Measurements from ENCODE around the gene EXOSC1.
A peak's percentile ranks its signal among the peaks of the same experiment; 100 is the strongest.
"Not testable (repeated sequence)": the region's sequence is repeated elsewhere in the genome, so short reads cannot be mapped to it uniquely, and the experiment has no call there.

The EXOSC1 gene

DNA sequence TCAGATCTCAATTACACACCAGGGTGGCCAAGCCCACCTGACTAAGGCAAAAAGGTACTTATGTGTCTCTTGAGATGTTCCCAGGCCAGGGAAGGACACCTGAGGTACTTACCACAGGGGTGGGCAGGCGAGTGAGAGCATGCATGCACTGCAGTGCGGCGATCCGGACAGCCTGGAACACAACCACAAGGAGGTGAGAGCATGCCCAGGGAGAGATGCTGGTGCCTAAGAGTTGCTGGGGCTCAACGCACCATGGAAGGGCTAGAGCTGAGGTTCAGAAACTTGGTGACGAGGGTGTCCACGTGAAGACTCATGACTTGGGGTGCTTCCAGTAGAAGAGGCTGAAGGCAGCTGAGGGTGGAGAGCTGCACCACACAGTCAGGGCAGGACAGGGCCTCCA, 13.3 kb upstream of the EXOSC1 start:
- no peak for DNase-seq (ENCODE audit: low spot score)

DNA sequence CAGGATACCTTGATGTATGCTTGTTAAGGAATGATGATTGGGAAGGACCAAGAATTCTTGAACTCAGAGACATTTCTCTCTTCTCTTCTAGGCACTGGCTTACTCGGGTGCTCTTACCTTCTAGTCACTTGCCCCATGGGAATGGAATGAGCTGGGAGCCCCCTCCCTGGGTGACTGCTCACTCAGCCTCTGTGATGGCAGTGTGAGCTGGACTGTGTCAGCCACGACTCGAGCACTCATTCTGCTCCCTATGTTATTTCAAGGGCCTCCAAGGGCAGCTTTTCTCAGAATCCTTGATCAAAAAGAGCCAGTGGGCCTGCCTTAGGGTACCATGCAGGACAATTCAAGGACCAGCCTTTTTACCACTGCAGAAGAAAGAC, 10.9 kb upstream of the EXOSC1 start:
- DNase-seq (ENCODE audit: low spot score): no peak

DNA sequence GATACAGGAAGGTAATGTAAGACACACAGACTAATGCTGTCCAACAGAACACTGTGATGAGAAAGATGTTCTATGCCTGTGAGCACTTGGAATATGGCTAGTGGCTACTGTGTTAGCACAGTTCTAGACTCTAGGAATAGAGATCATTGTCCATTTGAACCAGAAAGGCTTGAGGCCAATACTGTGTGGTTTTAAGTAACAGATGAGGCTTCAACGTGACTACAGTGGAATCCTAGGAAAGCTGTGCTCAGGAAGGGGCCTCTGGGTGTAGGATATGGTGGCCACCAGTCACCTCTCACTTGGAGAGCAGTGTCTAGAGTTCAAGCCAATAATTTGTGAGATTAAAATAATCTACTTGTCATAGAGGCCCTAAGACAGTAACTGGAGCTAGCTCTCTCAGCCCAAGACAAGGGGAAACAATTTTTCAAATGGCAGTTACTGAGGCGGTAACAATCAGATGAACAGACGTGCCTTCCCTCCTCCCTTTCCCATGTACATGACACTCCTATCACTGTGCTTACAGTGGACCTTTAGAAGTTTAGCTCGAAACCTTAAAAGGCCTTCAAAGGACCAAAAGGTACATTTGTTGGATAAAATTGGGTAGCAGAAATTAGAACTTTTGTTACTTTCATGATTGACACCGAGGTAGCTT, 10.4 kb upstream of the EXOSC1 start:
- DNase-seq (ENCODE audit: low spot score): no peak

DNA sequence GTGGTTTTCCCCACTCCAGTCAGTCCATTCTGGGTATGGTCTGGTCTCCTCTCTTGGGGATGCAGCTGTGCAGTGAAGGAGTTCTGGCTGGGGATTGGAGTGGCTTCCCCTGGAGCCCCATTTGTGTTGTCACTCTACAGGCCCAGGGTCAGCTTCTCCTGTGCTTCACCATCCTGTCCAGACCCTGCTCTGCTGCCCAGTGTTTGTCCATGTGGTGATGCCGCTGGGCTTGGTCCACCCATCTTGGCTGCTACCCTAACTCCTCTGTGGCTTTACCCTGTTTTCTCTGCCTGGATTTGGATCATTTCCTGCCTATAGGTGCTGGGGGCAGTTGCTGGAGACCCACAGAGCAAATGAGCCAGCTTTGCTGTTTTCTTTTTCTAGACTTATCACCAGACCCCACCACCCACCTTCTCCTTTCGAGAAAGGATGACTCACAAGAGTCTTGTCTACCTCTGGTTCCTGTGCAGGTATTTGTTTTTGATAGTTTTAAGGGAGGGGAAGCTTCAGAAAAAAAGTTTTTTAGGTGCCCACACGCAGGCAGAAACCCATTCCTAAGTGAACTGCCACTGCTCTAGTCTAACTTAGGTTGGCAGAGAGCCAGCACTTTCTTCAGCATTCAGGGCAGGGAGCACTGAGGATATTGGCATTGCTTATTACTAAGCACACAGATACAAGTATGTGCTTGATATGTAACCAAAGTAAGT, 8.7 kb upstream of the EXOSC1 start:
- DNase-seq (ENCODE audit: low spot score): peak; percentile 52

DNA sequence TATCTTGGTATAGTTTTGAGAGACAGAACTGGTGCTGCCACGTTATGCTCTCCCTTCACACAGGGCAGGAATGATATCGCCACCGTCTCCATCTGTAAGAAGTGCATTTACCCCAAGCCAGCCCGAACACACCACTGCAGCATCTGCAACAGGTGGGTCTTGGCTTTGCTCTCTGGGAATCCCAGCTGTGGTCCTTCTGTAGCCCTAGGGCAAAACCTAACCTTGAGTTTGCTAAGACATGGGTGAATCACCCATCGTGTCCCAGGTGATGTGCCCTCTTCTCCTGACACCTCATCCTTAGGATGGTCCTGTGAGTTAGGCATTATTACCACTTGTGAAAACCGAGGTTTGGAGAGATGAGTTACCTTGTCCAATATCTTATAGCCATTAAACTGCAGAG, 6.5 kb upstream of the EXOSC1 start:
- no peak for DNase-seq (ENCODE audit: low spot score)

DNA sequence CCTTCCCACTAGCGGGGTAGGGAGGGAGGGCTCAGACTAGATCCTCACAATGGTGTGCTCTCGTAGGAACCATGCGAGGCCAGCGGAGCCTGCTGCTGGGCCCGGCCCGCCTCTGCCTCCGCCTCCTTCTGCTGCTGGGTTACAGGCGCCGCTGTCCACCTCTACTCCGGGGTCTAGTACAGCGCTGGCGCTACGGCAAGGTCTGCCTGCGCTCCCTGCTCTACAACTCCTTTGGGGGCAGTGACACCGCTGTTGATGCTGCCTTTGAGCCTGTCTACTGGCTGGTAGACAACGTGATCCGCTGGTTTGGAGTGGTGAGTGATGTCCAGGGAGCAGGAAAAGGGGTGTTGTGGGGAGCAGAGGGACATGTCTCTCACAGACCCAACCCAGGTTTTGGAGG, 5.8 kb upstream of the EXOSC1 start:
- DNase-seq (ENCODE audit: low spot score): no peak

DNA sequence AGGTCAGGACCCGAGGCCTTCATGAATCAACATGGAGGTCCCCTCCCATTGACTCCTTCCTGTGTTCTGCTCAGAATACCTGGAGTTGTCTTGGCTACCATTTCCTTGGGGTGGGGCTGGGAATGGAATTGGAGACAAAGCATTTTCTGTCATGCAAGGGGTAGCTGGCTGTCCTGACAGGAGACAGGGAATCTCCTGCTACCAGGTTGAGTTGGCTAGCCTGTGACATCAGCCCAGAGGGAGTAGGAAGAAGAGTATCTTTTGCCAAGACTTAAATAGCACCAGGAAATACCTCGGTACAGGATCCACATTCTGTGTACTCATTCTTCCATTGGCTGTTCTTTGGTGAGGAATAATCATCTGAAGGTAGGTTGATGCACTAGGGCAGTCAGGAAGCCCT, 5.0 kb upstream of the EXOSC1 start:
- DNase-seq (ENCODE audit: low spot score): no peak

DNA sequence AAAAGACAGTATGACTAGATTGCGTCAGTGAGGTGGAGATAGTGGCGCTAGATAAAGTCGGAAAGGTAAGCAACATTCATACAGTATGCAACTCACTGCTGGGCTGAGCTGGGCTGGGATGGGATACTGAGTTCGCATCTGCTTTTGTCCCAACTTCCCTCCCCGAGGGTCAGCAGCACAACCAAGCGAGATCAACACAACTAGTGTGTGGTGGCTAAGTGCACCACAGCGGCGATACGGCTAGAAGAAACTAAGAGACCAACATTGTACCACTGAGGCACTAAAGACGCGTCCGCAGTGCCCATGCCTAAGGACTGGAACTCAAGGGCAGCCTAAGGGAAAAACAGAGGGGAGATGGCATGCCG, 467 bp downstream of the EXOSC1 start:
- DNase-seq (ENCODE audit: low spot score): no peak

DNA sequence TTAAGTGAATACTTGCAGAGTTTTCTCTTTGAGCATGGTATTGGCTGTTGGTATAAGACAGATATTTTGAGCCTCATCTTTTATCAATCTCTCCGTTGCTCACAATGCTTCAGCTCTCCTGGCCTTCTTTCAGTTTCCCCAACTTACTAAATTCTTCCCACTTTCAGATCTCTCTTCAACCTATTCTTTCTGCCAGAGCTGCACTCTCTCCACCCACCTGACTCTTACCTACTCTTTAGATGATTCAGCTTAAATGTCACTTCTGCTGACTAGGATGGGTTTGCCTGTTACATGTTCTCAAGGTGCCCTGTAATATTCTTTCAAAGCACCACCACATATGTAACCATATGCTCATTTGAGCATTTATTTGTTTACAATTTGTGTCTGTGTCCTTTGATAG, 1.6 kb downstream of the EXOSC1 start:
- DNase-seq (ENCODE audit: low spot score): no peak

DNA sequence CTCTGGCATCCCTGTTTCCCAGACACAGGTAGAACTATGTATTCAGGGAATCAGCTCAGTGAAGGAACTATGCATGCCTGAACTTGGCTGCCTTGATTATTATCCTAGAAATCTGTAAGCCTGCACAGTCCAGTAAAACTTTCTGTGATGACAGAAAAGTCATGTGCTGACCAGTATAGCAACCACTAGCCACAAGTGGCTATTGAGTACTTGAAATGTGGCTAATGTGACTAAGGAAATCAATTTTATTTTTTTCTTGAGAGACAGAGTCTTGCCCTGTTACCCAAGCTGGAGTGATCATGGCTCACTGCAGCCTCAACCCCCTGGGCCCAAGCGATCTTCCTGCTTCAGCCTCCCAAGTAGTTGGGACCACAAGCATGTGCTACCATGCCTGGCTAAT, 3.5 kb downstream of the EXOSC1 start:
- DNase-seq (ENCODE audit: low spot score): no peak

DNA sequence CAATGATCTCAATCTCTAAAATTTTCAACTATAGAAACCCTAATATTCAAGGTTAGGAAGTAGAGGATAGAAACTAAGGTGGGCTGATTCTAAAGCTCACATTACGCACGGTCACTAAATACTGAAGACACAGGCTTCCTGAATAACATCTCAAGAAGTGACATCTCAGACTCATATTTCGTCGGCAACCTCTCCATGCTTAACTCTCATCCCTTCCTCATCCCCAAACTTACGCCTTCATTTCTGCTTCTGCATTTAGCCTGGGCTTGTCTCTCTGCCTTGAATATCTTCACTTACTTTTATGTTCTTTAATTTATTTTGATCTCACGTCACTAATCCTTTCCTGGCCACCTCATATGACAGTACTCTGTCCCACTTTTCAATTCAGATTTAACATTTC, 10.6 kb downstream of the EXOSC1 start:
- no peak for DNase-seq (ENCODE audit: low spot score)

DNA sequence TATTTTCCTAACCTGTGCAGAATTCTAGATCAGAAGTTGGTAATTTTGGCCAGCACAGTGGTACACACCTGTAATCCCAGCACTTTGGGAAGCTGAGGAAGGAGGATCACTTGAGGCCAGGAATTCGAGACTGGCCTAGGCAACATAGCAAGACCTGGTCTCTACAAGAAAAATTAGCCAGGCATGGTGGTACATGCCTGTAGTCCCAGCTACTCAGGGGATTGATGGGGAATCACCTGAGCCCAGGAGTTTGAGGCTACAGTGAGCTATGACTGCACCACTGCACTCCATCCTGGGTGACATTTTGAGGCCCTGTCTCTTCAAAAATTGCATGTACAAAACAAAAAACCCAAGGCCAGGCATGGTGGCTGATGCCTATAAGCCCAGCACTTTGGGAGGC, 11.2 kb downstream of the EXOSC1 start:
- DNase-seq (ENCODE audit: low spot score): no peak

DNA sequence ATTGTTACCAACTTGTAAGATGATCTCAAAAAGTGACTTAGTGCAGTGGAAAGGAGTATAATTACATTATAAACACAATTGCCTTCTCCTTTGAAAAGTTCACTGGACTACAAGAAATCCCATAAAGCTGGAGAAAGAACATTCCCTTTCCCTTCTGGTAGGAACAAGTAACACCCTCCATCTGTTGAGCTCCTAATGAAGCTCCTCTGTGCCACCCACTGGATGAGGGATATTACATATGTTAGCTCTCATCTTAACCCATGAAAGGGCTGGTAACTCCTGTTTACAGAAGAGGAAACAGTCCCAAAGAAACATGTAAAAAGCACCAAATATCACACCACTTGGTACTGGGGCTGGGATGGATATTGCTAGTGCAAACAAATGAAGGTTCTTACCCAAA, 11.8 kb downstream of the EXOSC1 start:
- DNase-seq (ENCODE audit: low spot score): no peak

DNA sequence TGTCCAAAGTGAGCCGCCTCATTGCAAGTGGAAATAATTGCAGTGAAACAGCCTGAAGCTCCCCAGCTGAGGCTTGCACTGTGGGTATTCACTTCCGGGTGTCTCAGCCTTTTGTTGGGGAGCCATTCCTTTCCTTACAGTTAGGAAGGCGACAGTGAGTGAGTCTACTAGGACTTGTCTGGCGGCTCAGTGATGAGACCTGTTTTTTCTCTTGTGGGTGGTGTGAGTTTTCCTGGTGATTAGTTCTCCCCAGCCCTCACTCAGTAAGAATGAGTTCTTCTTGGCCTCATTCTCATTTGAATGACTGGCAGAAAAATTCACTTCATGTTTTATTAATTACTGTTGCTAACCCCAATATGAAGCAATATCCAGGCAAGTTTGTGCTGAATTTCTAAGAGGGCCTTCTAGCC, 17.2 kb downstream of the EXOSC1 start:
- peak; percentile 41 for DNase-seq (ENCODE audit: low spot score)

DNA sequence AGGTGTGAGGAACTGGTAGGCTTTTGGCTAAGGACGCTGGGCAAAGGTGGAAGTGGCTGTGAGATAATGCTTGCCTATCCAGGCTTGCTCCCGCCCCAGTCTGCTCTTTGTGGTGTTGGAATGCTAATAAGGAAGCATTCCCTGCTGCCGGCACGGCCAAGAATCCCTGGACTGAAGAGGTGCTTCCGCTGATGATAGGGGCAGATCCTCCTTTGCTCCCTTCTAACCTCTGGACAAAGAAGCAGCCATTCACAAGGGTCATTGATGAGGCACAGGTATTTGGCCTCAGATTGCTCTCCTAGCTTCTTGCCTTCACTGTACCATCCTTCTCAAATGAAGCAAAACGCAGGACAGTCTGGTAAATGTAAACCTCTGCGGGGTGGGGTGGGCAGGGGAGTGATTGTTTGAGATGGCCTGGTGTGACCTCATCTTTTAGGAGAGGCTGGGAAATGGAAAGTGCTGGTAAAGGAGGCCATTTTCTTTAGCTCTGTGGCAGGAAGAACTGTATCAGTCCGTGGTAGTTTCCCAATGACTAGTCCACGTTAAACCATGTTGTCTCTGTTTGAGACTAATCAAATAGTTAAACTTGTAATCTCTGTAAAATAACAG, 18.1 kb downstream of the EXOSC1 start:
- peak; percentile 29 for DNase-seq (ENCODE audit: low spot score)

DNA sequence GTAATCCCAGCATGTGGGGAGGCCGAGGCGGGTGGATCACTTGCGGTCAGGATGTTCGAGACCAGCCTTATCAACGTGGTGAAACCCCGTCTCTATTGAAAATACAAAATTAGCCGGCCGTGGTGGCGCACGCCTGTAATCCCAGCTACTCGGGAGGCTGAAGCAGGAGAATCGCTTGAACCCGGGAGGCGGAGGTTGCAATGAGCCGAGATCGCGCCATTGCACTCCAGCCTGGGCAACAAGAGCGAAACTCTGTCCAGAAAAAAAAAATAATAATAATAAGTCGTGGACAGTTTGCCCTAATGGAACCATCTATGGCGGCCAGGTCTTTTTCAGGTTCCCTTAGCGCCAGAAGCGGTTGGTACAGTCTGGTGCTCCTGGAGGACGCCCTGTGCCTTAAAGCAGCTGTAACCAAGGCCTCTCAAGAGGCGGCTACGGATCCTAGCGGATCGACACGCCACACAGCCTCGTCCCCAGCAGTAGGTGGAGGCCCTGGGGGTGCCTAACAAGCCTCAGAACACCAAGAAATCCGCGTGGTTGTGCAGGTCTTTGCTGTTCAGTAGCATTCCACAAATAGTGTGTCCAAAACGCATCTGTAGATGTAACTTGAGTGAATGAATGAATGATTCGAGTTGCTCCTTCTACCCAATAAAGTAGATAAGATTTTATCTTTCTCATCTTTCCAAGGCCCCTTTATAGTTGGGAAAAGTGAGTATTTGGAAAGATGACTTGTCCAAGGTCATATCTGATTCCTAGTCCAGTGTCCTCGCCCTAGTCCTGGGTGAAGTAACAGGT, 18.8 kb downstream of the EXOSC1 start:
- no peak for DNase-seq (ENCODE audit: low spot score)

DNA sequence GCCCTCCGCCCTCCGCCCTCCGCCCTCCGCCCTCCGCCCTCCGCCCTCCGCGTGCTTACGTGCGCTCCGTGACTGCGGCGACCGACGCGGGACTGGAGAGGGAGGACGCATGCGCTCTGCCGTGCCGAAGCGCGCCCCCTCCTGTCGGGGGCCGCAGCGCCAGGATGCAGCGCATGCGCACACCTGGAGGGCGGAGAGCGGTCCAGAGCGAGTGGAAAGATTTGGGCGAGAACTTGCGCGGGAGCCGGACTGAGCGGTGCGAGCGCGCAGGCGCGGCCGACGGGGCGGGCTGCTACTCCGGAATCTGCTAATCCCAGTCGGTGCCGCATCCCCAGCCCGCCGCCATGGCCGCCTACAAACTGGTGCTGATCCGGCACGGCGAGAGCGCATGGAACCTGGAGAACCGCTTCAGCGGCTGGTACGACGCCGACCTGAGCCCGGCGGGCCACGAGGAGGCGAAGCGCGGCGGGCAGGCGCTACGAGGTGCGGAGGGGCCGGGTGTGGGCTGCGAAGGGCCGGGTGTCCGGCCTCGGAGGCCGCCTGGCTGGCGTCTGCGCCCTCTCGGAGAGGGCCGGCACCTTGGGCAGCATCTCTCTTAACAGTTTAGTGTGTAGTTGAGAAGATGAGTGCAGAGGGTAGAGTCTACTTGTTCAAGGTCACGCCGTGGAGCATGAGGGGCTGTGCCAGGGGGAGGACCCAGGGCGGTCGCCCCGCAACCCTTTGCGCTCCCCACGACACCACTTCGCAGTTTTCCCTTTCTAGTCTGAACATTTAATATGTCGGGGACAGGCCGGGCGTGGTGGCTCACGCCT, 19.6 kb downstream of the EXOSC1 start, which contains the start of gene PGAM1:
Gene PGAM1, plus strand, starts transcription at position 228 of the 812 bp plus-strand sequence. Its CDS starts 117 bp downstream, at position 345.
- peak; percentile 96 for DNase-seq (ENCODE audit: low spot score)

DNA sequence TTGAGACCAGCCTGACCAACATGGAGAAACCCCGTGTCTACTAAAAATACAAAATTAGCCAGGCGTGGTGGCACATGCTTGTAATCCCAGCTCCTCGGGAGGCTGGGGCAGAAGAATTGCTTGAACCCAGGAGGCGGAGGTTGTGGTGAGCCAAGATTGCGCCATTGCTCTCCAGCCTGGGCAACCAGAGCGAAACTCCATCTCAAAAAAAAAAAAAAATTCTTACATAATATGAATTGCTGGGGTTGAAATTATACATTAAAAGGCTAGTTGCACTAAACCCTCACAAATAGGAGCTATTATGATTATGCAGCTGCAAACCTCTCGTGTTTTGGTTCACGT, 22.1 kb downstream of the EXOSC1 start:
- not testable (repeated sequence) for DNase-seq (ENCODE audit: low spot score)

DNA sequence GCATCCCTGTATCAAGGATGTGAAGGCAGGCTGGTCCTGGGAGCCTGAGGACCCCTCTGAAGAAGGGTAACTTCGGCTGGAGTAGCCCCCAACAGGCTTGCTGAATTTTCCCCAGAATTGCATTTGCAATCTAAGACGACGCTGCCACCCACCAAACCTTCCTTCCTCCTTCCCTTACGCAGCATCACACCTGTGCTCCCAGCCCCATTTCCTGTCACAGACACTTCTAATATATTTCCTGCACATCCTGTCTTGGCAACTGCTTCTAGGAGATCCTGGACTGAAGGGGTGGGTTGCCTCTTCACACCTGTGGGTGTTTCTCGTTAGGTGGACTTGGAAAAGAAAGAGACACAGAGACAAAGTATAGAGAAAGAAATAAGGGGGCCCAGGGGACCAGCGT, 29.2 kb downstream of the EXOSC1 start:
- DNase-seq (ENCODE audit: low spot score): no peak

DNA sequence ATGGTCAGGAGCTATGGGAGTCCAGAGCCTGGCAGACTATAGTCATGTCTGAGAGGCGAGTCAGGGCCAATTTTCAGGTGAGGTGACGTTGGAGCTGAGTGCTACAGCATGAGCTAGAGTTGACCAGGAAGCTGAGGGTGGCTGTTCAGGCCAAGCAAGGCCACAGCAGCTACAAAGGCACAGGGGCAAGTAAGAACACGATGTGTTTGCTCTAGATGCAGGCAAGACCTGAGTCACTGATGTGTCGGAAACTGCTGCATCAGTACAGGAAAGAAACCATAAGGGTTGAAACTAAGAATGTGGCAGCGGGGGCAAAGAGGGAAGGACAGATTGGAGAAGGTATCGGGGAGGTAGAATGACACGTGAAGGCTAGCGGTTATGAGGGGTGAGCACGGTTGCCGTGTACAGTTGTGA, 32.9 kb downstream of the EXOSC1 start:
- no peak for DNase-seq (ENCODE audit: low spot score)

DNA sequence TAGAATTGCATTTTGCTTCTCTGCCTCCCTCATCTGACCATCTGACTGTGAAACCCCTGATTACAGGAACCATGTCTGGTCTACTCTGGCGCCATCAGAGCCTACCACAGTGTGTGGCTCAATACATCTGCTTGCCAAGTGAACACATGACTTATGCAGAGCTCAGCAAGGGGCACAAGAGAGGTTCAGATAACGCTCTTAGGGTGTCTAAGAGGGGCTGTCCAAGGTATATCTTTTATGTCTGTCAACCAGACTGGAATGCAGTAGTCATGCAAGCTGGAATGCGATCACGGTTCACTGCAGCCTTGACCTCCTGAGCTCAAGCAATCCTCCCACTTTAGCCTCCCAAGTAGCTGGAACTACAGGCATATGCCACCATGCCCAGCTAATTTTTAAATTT, 34.4 kb downstream of the EXOSC1 start:
- no peak for DNase-seq (ENCODE audit: low spot score)

DNA sequence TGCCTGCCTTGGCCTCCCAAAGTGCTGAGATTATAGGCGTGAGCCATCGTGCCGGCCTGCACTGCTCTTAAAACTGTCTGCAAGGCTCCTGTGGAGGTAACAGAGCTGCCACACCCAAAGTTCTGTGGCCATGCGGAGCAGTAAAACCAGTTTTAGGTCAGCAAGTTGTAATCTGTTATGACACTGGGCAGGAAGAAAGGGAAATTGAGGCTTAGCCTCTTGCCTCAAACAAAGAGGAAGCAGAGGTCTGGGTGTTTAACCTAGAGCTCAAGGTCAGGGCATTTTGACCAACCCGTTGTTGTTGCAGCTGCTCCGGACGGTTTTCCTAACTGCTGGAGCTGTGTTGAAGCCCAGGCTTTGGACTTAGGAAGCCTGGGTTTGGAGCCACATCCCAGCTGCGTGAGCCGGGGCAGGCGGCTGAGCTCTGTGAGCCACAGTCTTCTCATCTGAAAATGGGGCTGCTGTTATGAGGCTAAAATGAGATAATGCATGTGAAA, 37.3 kb downstream of the EXOSC1 start:
- no peak for DNase-seq (ENCODE audit: low spot score)

All from CD4-positive, alpha-beta T cell treated with Interleukin-15 for 4 hours (primary cell).